SHP77 (cell line): ENCODE data around the gene AEBP1.
A peak's percentile ranks its signal among the peaks of the same experiment; 100 is the strongest.

ENCODE experiments used
- DNase-seq, 2 experiments: peaks; one replicate each; lab custom pipeline; 2025; lab: John Stamatoyannopoulos, UW

Gene AEBP1

DNA sequence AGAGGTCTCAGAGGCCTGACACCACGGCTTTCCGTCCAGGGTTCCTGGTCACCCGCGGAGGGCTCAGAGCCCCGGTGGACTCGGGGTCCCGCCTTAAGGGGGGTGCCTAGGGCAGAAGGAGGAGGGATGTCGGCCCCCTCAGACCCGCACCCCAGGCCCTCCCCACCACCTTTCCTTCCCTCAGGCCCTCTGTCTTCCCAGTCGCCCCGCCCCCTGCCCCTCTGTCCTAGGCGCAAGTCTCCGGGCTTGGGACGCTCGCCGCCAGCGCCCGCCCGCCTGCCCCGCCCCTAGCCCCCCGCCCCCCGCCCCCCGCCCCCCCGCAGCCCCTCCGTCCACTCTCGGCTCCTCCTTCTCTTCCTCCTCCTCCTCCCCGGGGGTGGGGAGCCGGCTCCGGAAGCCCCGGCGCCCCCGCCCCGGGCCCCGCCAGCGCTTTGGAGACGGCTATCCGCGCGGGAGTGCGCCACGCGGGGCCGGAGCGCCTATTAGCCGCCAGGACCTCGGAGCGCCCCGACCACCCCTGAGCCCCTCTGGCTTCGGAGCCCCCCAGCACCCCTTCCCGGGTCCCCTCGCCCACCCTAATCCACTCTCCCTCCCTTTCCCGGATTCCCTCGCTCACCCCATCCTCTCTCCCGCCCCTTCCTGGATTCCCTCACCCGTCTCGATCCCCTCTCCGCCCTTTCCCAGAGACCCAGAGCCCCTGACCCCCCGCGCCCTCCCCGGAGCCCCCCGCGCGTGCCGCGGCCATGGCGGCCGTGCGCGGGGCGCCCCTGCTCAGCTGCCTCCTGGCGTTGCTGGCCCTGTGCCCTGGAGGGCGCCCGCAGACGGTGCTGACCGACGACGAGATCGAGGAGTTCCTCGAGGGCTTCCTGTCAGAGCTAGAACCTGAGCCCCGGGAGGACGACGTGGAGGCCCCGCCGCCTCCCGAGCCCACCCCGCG is at the start of gene AEBP1:
TSS of gene AEBP1 (plus strand) at position 423 of the 937 bp plus-strand sequence. CDS start at position 744, 321 bp downstream.
- DNase-seq = no peak

DNA sequence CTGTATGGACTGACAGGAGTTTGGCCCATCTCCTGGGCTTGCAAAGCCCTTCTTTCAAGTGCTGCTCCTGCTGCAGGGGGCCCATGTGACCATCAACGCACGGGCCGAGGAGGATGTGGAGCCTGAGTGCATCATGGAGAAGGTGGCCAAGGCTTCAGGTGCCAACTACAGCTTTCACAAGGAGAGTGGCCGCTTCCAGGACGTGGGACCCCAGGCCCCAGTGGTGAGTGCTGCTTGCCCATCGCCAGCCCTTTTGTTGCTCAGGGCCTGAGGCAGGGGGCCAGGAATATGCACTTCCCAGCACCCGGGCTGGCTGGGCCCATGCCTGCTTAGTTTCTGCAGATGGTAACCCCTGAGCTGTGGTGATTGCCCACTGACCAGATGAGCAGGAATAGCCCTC is 47.5 kb upstream of the AEBP1 start:
- DNase-seq = no peak

DNA sequence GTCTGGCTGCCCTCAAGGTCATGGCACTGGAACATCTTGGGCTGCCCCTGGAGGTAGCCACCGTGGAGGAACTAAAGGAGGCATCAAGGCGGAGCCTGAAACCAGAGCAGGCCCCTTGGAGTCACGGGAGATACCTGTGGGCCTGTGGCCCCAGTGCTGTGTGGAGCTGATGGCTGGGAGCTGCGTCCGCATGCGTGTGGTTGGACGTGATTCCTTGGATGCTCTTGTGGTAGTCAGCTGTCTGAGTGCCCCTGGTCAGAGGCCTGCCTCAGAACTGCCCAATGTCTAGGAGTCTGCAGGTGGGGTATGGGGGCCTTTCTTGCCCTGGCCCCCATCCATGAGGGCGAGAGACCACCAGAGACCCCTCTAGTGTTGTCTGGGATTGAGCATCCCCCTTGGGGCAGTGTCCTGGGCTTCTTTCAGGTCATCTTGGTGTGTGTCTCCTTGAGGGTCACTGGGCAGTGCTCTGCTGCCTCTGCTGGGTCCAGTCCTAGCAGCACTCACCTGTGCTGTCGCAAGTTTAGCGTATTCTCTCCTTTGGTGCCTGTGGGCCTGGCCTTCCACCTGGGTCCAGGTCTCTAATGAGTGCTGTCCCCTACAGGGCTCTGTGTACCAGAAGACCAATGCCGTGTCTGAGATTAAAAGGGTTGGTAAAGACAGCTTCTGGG is 46.8 kb upstream of the AEBP1 start:
- DNase-seq = no peak

DNA sequence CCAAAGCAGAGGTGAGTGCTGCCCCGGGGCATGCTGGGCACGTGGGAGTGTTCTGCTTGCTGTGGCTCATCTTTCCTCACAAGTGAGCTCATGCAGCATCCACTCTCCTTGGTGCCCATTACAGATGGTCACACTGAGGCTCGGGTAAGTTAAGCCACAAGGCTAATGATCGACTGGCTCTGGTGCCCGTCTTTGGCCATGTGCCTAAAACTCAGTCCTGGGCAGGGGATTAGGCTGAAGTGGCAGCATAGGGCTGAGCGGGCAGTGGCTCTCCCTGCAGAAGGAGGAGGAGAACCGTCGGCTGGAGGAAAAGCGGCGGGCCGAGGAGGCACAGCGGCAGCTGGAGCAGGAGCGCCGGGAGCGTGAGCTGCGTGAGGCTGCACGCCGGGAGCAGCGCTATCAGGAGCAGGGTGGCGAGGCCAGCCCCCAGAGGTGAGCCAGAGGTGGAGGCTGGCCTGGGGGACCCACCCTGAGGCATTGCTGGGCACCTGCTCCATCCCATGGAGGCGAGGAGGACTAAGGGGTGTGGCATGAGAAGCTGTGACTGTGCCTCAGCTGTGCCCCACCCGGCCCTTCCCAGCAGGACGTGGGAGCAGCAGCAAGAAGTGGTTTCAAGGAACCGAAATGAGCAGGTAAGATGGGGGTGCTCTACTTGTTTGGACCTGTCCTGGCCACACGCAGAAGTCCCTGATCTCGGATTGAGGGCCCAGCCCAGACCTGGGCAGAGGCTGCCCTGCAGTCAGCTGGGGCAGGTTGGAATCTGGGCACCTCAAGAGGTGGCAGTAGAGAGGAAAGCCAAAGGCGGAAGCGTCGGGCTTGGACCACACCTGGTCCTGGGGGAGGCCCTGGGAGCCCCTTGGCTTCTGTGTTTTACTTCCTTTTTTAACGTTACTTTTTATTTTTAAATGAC is 46.0 kb upstream of the AEBP1 start:
- no peak for DNase-seq

DNA sequence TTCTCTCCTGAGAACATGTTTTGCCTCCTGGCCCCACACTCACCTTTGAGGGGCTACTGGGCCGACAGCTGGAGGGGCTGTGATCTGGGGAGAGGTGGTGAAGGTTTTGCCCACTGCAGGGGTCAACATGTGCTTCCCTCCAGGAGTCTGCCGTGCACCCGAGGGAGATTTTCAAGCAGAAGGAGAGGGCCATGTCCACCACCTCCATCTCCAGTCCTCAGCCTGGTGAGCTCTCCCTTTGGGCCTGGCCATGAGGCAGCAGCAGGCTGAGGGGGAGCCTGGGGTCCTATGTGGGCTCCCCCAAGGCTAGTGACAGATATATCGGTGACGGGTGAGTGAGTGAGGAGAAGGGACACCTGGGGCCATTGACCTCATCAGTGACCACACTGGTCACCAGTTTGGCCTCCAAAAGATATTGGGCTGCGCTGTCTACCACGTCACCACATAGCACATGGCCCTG is 45.4 kb upstream of the AEBP1 start:
- DNase-seq = no peak

DNA sequence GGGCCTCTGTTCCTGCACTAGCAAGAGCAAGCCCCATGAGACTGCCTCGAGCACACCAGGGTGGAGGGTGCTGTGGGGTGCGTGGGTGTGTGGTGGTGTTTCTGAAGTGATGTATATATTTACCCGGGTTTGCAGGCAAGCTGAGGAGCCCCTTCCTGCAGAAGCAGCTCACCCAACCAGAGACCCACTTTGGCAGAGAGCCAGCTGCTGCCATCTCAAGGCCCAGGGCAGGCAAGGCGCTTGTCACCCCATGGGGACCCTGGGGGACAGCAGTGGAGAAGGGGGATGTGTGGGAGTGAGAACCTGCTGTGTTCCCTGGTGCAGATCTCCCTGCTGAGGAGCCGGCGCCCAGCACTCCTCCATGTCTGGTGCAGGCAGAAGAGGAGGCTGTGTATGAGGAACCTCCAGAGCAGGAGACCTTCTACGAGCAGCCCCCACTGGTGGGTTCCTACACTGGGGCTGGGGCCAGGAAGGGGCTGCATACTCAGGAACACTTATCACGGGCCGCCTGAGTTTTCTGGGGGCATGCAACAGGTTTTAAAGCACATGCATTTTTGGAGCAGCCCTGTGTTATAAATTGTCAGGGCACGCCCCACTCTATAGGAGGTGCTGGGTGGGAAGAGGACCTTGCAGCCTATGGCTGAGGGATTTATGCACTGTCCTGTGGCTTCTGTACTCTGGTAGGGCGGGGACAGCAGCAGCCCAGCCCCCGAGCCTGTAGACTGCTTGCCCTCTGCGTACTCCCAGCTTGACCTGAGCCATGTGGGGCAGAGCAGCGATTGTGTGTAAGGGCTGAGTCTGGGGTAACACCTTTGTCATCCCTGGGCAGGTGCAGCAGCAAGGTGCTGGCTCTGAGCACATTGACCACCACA is 44.7 kb upstream of the AEBP1 start:
- DNase-seq = no peak

DNA sequence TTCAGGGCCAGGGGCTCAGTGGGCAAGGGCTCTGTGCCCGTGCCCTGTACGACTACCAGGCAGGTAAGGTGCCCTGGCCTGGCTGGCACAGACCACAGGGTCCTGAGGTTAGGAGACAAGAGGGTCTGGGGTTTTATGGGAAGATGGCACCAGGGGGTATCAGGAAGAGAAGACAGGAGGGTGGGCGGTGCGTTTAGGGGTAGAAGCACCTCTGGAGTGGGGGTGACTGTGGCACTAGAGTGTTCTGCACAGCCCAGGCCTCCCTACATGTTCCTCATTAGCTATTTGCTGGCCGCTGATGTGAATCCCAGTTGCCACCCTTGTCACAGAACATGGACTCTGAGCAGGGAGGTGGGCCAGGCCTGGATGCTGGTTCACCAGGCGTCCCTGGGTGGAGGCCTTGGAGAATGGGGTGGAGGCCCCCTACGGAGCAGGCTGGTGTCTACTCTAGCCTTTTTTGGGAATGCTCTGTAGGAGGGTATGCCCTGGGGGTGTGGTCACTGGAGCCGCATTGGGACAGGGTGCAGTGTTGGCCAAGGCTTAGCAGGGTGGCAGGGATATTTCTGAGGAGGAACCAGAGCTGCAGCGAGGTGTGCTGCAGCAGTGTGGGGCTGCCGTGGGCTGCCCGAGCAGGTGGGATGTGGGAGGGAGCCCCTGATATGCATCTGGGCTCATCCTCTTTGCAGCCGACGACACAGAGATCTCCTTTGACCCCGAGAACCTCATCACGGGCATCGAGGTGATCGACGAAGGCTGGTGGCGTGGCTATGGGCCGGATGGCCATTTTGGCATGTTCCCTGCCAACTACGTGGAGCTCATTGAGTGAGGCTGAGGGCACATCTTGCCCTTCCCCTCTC is 43.8 kb upstream of the AEBP1 start:
- no peak for DNase-seq

DNA sequence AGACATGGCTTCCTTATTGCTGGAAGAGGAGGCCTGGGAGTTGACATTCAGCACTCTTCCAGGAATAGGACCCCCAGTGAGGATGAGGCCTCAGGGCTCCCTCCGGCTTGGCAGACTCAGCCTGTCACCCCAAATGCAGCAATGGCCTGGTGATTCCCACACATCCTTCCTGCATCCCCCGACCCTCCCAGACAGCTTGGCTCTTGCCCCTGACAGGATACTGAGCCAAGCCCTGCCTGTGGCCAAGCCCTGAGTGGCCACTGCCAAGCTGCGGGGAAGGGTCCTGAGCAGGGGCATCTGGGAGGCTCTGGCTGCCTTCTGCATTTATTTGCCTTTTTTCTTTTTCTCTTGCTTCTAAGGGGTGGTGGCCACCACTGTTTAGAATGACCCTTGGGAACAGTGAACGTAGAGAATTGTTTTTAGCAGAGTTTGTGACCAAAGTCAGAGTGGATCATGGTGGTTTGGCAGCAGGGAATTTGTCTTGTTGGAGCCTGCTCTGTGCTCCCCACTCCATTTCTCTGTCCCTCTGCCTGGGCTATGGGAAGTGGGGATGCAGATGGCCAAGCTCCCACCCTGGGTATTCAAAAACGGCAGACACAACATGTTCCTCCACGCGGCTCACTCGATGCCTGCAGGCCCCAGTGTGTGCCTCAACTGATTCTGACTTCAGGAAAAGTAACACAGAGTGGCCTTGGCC is 43.0 kb upstream of the AEBP1 start:
- no peak for DNase-seq

DNA sequence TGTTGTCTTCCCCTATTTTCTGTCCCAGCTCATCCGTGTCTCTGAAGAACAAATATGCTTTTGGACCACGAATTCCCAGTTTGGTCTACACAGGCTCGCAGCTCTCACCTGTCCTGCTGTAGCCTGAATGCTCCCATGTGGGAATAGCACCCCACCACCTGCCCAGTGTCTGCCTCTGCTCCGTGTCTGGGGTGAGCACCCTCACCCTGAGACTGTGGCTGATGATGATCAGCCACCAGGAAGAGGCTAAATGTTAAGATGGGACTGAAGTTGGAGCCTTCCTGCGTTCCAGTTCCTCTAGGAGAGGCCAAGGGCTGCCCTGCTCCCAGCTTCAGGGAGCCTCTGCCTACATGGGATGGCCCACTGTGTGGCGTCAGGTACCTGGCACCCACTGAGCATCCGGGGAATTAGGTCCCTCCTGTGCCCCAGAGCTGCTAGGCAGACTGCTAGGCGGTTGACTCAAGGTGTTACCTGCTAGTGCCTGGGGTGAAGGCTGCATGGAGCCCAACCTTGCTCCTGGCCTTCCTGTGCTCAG is 42.4 kb upstream of the AEBP1 start:
- no peak for DNase-seq

DNA sequence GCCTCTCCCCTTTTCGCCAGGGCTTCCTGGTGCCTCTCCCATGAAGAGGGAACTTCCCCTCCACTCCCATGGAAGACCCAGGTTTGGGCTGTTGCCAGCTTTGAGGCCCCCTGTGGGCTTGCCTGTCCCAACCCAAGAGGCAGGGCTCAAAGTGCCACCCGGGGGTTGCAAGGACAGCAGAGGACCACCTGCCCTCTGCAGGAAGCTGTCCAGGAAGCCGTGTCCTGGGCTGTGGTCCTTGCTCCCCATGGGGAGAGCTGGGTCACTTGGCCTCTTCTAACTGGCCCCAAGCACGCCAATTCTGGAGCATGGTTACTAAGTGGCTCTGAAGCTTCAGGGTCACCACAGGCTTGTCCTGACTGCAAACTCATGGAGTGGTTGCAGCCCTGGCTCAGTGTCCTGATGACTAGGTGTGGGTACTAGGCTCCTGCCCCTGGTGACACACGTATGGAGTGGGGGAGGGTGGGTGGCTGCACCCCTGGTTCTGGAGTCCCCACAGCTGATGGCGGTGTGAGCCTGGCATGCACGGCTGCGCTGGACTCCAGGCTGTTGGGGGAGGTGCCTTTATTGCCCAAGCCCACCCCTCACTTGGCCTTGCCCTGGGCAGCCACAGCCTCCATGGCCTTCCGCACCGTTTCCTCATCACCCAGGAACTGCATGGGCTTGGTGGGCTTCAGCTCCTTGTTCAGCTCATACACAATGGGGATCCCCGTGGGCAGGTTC is 41.8 kb upstream of the AEBP1 start:
- no peak for DNase-seq

DNA sequence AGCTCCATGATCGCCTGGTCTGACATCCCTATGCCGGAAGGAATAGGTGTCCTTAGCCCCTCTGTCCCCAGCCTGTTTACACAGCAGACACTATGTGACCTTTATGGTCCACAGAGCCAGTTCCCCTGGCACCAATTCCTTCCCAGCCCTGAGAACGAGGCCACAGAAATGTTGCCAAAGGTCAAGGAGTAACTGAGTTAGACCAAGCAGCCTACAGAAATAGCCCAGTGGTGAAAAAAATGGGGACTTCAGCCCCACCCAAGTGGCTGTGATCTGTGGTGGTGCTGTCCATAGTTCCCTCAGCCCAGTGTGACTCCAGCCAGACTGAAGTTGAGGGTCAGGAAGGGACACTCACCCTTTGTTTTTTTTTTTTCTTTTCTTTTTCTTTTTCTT is 41.2 kb upstream of the AEBP1 start:
- no peak for DNase-seq

DNA sequence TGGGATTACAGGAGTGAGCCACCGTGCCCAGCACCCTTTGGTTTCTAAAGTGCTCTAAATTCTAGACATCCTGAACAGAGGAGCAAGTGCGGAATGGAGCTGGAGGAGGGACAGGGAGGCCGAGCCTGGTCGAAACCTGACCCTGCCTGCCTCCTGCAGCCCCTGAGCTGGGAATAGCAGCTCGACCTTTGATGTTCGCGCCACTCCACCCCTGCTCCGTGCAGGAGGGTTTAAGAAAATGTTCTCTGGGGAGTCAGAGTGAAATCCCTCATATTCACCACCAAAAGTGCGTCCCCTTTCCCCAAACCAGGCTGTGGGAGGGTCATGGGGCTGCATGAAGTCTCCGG is 40.6 kb upstream of the AEBP1 start:
- DNase-seq = peak in 1 of 2 experiments; percentile 44

DNA sequence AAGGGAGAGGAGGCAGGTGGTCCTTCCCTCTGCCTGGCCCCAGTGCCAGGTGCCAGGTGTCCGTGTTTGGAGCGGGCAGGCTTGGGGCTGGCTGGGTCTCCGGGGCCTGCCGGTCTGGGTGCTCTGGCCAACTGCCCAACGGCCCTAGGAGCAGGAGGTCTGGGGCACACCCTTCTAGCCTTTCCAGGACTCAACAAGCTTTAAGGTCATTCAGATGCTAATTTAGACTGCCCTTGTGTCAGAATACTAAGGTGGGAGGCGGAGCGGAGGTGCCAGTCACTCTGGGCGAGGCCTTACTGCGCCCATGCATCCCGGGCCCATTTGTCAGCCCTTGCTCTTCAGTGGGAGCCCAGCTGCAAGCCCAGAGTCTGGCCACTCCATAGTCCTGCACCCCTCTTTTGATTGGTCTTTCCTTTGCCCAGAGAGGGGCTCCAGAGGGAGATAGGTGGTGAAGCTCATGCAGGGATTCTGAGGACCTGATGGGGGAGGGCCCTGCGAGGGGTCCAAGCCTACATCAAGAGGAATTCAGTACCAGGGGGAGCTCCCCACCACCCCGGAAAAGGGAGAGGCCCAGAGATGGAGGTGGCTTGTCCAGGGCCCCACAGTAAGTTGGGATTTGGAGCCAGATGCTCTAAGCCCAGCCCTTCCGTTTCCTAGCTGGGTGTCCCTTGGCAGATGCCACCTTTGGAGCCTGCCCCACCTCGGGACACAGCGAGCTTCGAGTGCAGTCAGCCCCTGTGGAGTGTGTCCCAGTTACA is 40.1 kb upstream of the AEBP1 start:
- DNase-seq = peak; percentile 31 to 45

DNA sequence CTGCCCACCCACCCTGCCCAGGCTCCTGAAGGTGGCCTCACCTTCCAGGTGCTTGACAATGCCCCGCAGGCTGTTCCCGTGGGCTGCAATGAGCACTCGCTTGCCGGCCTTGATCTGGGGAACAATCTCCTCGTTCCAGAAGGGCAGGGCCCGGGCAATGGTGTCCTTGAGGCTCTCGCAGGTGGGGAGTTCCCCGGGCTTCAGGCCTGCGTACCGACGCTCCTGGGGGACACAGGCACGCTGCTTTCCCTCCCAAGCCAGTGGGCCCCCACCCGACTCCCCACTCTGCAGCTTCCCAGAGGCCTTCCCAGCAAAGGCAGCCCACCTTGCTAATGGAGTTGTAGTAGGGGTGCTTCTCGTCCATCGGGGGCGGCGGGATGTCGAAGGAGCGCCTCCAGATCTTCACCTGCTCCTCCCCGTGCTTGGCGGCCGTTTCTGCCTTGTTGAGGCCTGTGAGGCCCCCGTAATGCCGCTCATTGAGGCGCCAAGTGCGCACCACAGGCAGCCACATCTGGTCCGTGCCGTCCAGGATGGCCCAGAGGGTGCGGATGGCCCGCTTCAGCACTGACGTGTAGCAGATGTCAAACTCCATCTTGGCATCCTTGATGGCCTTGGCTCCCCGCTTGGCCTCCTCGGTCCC is 39.2 kb upstream of the AEBP1 start:
- DNase-seq = peak in 1 of 2 experiments; percentile 71

DNA sequence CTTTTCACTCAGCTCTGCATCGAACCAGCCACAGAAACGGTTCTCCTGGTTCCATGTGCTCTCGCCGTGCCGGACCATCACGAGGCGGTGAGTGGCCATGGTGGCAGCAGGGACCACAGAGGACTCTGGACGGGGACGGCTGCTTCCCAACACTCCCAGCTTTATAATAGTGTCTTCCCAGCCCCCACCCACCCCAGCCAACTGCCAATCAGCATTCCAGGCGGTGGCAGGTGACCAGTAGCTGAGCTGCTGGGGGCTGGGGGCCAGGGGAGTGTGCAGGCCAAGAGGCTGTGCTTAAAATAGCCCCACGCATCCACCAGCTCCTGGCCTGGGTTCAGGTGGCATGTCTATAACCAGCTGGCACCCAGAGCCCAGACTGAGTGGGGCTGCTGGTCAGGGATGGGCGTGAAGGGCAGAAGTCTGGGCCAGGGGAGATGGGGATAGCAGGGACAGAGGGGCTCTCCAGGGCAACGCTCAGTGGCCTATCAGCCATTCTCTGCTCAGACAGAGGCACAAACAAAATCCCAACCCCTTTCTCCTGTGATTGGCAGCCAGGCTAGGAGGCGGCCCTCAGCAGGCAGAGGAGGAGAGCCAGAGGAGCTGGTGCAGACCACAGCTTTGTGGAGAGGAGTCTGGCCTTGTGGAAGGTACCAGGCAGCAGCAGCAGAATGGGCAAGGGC is 38.6 kb upstream of the AEBP1 start, which contains the start of gene PGAM2:
TSS of gene PGAM2 (minus strand) at position 137 of the 680 bp plus-strand sequence. CDS start at position 99, 38 bp downstream.
- DNase-seq = peak; percentile 87 to 89

DNA sequence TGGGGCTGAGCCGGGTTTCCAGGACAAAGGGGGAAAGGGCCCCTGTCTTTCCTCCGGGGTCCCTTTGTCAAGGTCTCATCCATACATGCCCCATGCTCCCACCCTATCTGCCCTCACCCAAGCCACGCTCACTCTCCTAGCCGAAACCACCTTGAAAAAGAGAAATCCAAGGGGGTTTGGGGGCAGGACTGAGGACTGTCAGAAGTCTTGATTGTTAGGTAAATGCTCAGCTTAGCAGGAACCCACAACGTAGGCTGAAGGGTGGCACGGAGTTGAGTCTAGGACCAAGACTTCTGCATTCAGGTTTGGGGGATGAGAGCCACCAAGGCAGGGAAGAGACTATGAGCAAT is 38.1 kb upstream of the AEBP1 start:
- no peak for DNase-seq
